Measurements from ENCODE around the gene NEK6.

GRCh38 chr9:124269556-124269955 lies 11.8 kb downstream of the NEK6 start:
- TF ChIP-seq TAF1 (IDR thresholded peaks at IDR 0.05; ENCODE audit: borderline replicate concordance, insufficient read depth, low read length) = no peak
- TF ChIP-seq SIN3A (IDR thresholded peaks at IDR 0.05; ENCODE audit: borderline replicate concordance, insufficient read depth, low read length) = no peak
- no peak for TF ChIP-seq POLR2AphosphoS5 (IDR thresholded peaks at IDR 0.05; ENCODE audit: low read depth, low read length)
- no peak for TF ChIP-seq FOXP2 (optimal IDR thresholded peaks at IDR 0.05; ENCODE audit: borderline replicate concordance, extremely low read depth, extremely low read length, insufficient read depth)
- no peak for TF ChIP-seq REST (IDR thresholded peaks at IDR 0.05; ENCODE audit: insufficient read depth in 1 of 2, low read depth in 2 of 2, low read length in 2 of 2)

All from PFSK-1 (cell line).